Islet precursor cell (in vitro differentiated cells): ENCODE results near the gene PTP4A2.

Source experiments
- DNase-seq: peaks from one replicate; pipeline ENCODE4 v3.0.0-alpha.2; 2018

Gene PTP4A2

DNA sequence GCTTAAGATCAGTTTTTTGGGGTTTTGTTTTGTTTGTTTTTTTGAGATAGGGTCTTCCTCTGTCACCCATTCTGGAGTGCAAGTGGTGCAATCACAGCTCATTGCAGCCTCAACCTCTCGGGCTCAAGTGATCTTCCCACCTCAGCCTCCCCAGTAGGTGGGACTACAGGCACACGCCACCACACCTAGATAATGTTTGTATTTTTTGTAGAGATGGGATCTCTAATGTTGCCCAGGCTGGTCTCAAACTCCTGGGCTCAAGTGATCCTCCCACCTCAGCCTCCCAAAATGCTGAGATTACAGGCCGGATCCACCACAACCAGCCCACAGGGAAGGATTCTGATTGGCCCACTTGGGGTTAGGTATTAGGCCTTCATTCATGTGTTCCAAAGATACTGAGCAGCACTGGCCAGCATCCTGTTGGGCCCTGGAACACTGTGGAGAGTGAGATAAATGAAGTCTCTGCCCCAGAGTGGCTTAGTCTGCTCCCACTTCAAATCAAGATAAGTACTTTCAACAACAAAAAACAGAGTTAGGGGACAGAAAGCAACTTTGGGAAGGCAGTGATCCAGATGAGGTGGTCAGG lies 54.7 kb downstream of the PTP4A2 start:
- no peak for DNase-seq

DNA sequence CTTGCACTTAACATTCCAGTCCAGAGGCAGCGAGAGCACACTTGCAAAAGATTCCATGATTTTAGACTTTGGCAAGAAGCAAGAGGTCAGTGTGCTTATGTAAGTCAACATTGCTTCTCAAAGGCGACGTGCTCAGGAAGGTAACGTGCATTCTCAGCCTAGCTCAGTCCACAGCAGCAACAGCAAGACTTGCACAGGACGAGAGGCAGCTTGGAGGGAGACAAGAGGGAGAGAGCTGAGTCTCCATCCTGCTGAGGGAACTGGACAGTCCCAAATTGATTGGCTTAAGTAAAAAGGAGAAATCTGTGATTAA lies 56.5 kb downstream of the PTP4A2 start:
- no peak for DNase-seq

- no peak for DNase-seq
These were observed 57.0 kb downstream of the PTP4A2 start for GRCh38 chr1:31880957-31881687.

GRCh38 chr1:31879981-31880608 lies 58.1 kb downstream of the PTP4A2 start:
- DNase-seq: no peak

- peak; percentile 35 for DNase-seq
These were observed 60.1 kb downstream of the PTP4A2 start for GRCh38 chr1:31878058-31878457.

DNA sequence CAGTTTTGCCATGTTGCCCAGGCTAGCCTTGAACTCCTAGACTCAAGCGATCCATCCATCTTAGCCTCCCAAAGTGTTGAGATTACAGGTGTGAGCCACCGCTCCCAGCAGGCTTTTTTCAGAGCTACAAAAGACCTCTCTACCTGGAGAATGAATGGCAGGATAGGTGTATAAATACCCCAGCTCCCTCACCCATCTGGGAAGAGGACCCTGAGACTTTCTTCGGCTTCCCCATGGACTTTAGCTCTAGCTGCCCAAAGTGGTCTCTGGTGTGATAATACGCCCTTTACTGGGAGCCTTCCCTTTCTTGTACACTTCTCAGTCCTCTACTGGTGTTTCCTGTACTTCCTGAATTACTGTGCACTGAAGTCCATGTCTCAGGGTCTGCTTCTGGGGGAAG lies 60.6 kb downstream of the PTP4A2 start:
- DNase-seq: no peak

DNA sequence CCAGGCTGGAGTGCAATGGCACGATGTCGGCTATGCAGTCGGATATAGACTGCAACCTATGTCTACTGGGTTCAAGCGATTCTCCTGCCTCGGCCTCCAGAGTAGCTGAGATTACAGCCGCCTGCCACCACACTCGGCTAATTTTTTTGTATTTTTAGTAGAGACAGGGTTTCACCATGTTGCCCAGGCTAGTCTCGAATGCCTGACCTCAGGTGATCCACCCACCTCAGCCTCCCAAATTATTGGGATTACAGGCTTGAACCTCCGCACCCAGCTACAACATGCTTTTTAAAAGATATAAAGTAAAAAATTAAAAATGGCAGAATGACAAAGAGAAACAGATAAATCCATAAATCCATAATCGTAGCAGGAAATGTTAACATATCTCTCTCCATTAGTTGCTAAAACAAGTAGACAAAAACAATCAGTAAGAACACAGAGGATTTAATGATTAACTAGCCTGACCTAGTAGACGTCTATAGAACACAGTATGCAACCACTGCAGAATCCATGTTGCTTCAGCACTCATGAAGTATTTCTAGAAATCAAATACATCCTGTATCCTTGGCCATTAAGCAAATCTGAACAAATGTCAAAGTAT lies 62.4 kb downstream of the PTP4A2 start:
- no peak for DNase-seq

GRCh38 chr1:31874942-31875341 lies 63.2 kb downstream of the PTP4A2 start:
- DNase-seq: no peak

DNA sequence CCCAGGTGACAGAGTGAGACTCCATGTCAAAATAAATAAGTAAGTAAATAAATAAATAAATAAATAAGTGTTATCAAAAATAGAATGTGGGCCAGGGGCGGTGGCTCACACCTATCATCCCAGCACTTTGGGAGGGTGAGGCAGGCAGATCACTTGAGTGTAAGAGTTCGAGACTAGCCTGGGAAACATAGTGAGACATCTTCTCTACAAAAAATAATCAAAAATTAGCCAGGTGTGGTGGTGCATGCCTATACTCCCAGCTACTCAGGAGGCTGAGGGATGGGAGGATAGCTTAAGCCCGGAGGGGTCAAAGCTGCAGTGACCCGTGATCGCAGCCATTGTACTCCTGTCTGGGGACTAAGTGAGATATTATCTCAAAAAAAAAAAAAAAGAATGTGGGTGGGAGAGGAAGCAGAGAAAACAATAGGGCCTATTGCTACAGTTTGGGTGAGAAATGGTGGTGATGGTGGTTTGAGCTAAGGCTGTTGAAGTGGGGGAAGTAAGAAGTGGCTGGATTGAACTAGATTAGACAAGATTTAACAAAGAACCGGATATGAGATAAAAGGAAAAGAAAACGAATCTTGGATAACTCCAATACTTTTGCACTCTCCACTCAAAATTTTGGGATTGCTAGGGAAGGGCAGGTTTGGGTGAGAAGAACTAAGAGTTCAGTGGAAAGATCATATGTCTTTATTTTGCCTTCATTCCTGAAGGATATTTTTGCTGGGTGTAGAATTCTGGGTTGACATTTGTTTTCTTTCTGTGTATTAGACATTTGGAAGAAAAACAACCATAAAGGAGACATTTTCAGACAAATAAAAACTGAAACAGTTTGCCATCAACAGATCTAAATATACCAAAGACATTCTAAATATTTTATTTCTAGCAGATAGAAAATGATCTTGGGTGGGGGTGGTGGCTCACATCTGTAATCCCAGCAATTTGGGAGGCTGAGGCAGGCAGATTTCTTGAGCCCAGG lies 65.2 kb downstream of the PTP4A2 start:
- DNase-seq: no peak

- peak; percentile 57 for DNase-seq
These were observed 66.5 kb downstream of the PTP4A2 start for GRCh38 chr1:31871703-31872102.

- DNase-seq: no peak
These were observed 68.0 kb downstream of the PTP4A2 start for GRCh38 chr1:31870086-31870736.

- no peak for DNase-seq
These were observed 68.7 kb downstream of the PTP4A2 start for GRCh38 chr1:31869449-31869848.

DNA sequence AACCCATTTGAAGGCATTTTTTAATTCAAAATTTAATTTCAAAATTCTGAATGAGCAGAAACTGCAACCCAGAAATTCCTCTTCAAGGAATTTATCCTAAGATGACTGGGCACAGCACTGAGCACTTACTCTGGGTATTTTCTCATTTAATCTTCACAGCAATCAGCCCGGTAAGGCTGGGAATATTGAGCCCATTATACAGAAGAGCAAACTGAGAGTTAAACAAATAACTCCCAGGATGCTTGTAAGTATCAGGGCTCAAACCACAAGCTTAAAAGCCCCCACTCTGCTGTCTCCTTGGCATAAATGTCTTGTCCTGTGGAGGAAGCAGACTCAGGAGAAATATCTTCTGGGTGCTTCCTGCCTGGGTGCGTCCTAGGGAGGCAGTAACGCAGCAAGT lies 69.3 kb downstream of the PTP4A2 start:
- no peak for DNase-seq

GRCh38 chr1:31867546-31867945 lies 70.6 kb downstream of the PTP4A2 start:
- no peak for DNase-seq

- DNase-seq: no peak
These were observed 71.6 kb downstream of the PTP4A2 start for GRCh38 chr1:31866450-31867032.

DNA sequence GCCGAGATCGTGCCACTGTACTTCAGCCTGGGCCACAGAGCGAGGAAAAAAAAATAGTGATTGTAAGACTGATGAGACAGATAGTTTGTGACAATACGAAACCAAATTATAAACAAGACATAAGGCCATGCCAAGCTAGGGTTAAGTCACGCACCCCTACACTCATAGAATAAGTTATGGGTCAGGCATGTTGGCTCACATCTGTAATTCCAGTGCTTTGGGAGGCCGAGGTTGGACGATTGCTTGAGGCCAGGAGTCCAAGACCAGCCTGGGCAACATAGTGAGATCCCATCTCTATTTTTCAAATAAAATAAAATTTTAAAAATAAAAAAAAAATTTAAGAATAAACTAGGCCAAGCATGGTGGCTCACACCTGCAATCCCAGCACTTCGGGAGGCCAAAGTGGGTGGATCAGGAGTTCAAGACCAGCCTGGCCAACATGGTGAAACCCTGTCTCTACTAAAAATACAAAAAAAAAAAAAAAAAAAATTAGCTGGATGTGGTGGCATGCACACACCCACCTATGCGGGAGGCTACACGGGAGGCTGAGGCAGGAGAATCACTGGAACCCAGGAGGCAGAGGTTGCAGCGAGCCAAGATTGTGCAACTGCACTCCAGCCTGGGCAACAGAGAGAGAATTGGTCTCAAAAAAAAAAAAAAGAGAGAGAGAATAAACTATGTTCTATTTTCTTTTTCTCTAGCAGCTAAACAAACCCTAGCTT lies 72.3 kb downstream of the PTP4A2 start:
- no peak for DNase-seq

GRCh38 chr1:31862071-31862470 lies 76.1 kb downstream of the PTP4A2 start:
- no peak for DNase-seq

- no peak for DNase-seq
These were observed 76.8 kb downstream of the PTP4A2 start for GRCh38 chr1:31861346-31861745.

DNA sequence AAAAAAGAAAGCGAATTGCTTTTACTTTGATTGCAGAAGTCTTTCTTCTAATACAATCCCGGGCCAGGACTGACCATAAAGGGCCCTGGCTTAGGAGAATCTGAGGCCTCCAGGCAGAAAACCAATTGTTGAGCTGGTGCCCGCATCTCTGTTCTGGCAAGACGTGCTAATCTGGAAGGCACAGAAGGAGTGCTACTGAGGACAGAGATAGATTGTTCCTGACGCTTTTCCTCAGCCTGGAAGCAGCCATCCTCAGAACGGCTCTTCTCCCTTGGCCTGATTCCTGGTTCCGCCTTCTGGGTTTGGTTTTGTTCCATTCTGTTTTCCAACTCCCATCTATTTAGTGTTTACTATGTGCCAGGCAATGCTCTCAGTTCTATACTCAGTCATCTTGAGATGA lies 77.6 kb downstream of the PTP4A2 start:
- DNase-seq: no peak

GRCh38 chr1:31859719-31860118 lies 78.4 kb downstream of the PTP4A2 start:
- DNase-seq: no peak

- no peak for DNase-seq
These were observed 79.1 kb downstream of the PTP4A2 start for GRCh38 chr1:31859044-31859443.
